Liver (tissue), 3 donors: ENCODE data around the gene FAR1.

Experiments
- CTCF ChIP-seq: fragments of 150-350 bp; IDR thresholded peaks from 2 replicates; pipeline ENCODE4 v1.5.1; 2017; ENCODE audit warnings: improper control_type of control experiment, low read depth, low read length; ENCODE audit not compliant: missing input control
- EGR1 ChIP-seq, 2 donors: IDR thresholded peaks; 2 replicates each; pipeline ENCODE4 v1.6.1; 2016 to 2018; ENCODE audit warnings: antibody characterized with exemption in 2 of 2, low read depth in 2 of 2
- FOXA1 ChIP-seq: IDR thresholded peaks from 2 replicates; pipeline ENCODE4 v1.6.1; 2016; ENCODE audit warnings: antibody characterized with exemption
- MAX ChIP-seq: IDR thresholded peaks from 2 replicates; pipeline ENCODE4 v1.6.1; 2016; ENCODE audit warnings: antibody characterized with exemption
- RAD21 ChIP-seq, 2 donors: IDR thresholded peaks; 2 replicates each; pipeline ENCODE4 v1.6.1; 2016; ENCODE audit warnings: antibody characterized with exemption in 2 of 2, mild to moderate bottlenecking in 2 of 2
- donor health status: healthy.
- donor health status: healthy.

GRCh38 chr11:13681446-13681845, 13.0 kb downstream of the FAR1 start:
- no peak for TF ChIP-seq CTCF
- no peak for TF ChIP-seq EGR1 (IDR thresholded peaks at IDR 0.05; ENCODE audit: low read depth in 2 of 2)
- no peak for TF ChIP-seq RAD21 (IDR thresholded peaks at IDR 0.05)
- no peak for TF ChIP-seq FOXA1
- TF ChIP-seq MAX, result no peak
